Thymus (tissue), 11 donors: ENCODE measurements around the gene FLRT3. TPM values are rescaled to one million over a fixed set of nuclear protein-coding genes. Genes with fewer than 3 reads are reported as not detected.

Source experiments
- DNase-seq, 9 donors: peaks; one replicate each; pipeline ENCODE4 v3.0.0-alpha.2; 2013; ENCODE audit warnings: low spot score in 9 of 9, low read depth in 6 of 9, missing footprints in 1 of 9
- H3K27ac ChIP-seq, 2 donors: one replicate each; pipeline ENCODE4 v1.5.1; 2013; ENCODE audit warnings: control low read depth in 1 of 2, low read depth in 1 of 2, low read length in 1 of 2, mild to moderate bottlenecking in 1 of 2, moderate library complexity in 1 of 2
- H3K27me3 ChIP-seq, 2 donors: one replicate each; pipeline ENCODE4 v1.5.1; 2013; ENCODE audit warnings: low read length in 1 of 2; ENCODE audit not compliant: control insufficient read depth in 2 of 2, insufficient read depth in 1 of 2
- H3K36me3 ChIP-seq, 2 donors: one replicate each; pipeline ENCODE4 v1.5.1; 2013; ENCODE audit warnings: low read length in 1 of 2, mild to moderate bottlenecking in 1 of 2, moderate library complexity in 1 of 2; ENCODE audit not compliant: control insufficient read depth in 2 of 2, insufficient read depth in 2 of 2
- H3K4me1 ChIP-seq, 2 donors: one replicate each; pipeline ENCODE4 v1.5.1; 2013; ENCODE audit warnings: low read length in 2 of 2; ENCODE audit not compliant: control insufficient read depth in 2 of 2, insufficient read depth in 2 of 2
- H3K4me3 ChIP-seq, 2 donors: one replicate each; pipeline ENCODE4 v1.5.1; 2013; ENCODE audit warnings: low read length in 2 of 2, control low read depth in 1 of 2, mild to moderate bottlenecking in 1 of 2
- H3K9me3 ChIP-seq, 2 donors: one replicate each; pipeline ENCODE4 v1.5.1; 2013; ENCODE audit warnings: low read length in 1 of 2, mild to moderate bottlenecking in 1 of 2; ENCODE audit not compliant: control insufficient read depth in 2 of 2, insufficient read depth in 1 of 2
- WGBS: extraction: QIAGEN DNeasy Blood & Tissue Kit; methylation state at CpG from one replicate; pipeline ENCODE4 v1.1.7; 2013; 5-methylcytosine and 5-hydroxymethylcytosine counted together
- polyA plus RNA-seq: library from polyadenylated mRNA; stranded (reverse); fragments of 200-250 nt; gene quantifications from one replicate; pipeline ENCODE4 v1.2.3, GENCODE V29; 2013
- total RNA-seq: library from RNA; stranded (reverse); fragments of 120-200 nt; gene quantifications from one replicate; pipeline ENCODE4 v1.2.4, GENCODE V29; 2013
- donor health status: healthy.

FLRT3 gene
- total and polyA plus RNA-seq, 2 donors, result 7.5 to 9.9 TPM

DNA sequence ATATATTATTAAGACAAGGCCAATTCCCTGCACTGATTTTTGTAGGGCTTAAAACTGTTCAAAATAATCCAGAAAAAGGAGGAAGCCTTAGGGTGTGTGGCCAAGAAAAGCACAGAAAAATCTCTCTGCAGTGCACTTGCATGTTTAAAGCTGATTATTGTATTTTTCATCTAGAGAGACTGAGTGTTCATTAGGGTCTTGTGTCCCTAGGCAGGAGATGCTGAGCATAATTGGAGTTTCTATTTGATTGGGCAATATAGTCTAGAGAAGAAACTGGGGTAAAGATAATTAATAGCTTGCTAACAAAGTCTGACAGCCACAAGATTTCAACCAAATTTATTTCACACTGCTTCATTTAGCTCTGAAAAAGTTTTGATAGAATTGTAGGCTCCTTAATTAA lies 2.4 kb downstream of the FLRT3 start:
- Histone ChIP-seq H3K36me3 (no peaks in the 10 kb centered on the region), H3K27me3 (no peaks in the 10 kb centered on the region), H3K27ac (no peak overlapping the region), H3K4me1 (no peaks in the 10 kb centered on the region), H3K9me3 (no peaks in the 10 kb centered on the region), H3K4me3 (peak overlapping the region in 1 of 2 donors; percentile 10)
- no peak for DNase-seq

DNA sequence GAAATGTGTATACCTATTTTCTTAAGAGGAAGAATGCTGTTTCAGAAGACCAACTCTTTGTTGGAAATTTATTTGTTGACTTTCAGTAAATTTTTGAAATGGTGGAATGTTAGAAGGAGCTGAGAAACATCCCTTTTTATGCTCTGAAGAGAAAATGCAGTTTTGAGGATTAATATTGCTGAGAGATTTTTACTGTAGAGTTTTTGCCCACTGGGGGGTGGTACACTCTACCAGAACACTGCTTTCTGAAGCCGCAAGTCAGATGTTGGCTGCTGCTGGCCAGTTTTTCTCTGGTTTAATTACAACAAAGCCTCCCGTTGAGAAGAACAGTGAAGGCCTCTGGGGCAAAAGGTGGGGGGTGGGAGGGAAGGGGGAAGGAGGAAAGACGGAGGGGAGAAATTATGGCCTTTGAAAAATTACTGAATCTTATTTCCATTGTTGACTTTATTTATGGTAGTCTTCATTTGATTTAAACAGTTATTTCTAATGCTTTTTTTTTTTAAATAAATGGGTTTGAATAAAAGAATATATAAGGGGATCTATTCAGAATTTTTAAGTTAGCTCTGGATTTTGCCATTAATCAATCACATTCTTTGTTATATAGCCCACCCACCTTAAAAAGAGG lies 3.0 kb downstream of the FLRT3 start:
- no peaks in the 10 kb centered on the region for H3K27me3 ChIP-seq
- H3K4me3 ChIP-seq, result no peak overlapping the region
- no peaks in the 10 kb centered on the region for H3K9me3 ChIP-seq
- H3K27ac ChIP-seq, result no peak overlapping the region
- H3K4me1 ChIP-seq, result no peaks in the 10 kb centered on the region
- 22% methylated on average over 3 of the region's 3 CpGs for WGBS
- DNase-seq, result peak in 2 of 9 donors; percentile 11 to 33
- H3K36me3 ChIP-seq, result no peaks in the 10 kb centered on the region

DNA sequence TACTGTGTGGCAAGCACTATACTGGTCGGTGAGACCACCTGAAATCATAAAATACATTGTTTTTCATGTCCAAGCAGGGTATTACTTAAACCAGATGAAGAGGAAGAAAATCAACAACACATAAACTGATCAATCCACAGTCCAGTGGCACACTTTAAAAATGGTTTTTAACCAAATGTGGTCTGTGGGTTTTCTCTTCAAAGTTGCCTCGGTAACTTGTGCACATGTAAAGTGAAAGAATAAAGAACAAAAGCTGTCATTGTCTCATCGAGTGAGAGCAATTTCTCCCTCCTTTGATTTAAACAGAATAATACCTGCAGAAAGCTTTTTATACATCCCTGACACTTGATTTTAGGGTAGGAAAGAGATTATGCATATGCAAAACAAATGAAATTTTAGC lies 3.7 kb downstream of the FLRT3 start:
- H3K9me3 ChIP-seq, result no peaks in the 10 kb centered on the region
- H3K36me3 ChIP-seq, result no peaks in the 10 kb centered on the region
- peak in 1 of 9 donors; percentile 20 for DNase-seq
- 48% methylated on average over 3 of the region's 3 CpGs for WGBS
- H3K4me1 ChIP-seq, result no peaks in the 10 kb centered on the region
- H3K27me3 ChIP-seq, result no peaks in the 10 kb centered on the region
- no peak overlapping the region for H3K27ac ChIP-seq
- no peak overlapping the region for H3K4me3 ChIP-seq

DNA sequence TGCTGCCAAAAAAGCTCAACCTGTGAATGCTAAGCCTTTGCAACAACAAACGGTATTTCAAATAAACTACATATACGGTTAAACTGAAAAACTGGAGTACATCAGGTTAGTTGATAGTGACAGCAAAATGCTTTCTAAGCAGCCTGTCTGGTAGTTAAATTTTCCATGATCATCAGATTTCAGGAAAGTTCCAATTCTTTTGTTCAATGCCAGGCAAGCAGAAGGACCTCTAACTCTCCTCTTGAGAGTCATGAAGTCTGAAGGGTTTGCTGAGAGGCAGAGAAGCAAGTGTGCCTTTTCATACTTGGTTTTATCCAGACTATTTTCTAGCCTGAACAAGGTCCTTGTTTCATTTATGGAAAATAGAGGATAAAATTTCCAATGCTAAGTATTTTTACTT lies 4.5 kb downstream of the FLRT3 start:
- DNase-seq, result no peak
- H3K27me3 ChIP-seq, result no peaks in the 10 kb centered on the region
- 98% methylated on average over 2 of the region's 2 CpGs for WGBS
- no peak overlapping the region for H3K4me3 ChIP-seq
- H3K4me1 ChIP-seq, result no peaks in the 10 kb centered on the region
- no peaks in the 10 kb centered on the region for H3K36me3 ChIP-seq
- no peak overlapping the region for H3K27ac ChIP-seq
- H3K9me3 ChIP-seq, result no peaks in the 10 kb centered on the region

DNA sequence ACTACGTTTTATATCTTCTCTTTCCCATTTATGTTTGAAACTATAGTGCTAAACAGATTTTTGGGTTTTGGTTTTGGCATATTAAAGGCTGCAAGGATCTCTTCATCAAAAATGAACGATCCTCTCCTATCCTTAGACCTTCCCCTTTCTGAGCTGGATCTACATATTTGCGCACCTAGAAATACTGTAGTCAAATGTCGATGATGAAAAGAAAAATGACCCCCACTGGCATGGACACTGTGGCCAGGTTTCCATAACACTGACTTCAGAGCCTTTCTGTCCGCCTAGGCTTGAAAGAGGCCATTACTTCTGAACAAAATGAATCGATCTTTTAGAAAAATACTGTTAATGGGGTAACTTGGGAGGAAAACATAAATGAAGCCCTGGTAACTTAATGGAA lies 5.8 kb downstream of the FLRT3 start:
- 91% methylated on average over 6 of the region's 6 CpGs for WGBS
- H3K4me3 ChIP-seq, result no peak overlapping the region

DNA sequence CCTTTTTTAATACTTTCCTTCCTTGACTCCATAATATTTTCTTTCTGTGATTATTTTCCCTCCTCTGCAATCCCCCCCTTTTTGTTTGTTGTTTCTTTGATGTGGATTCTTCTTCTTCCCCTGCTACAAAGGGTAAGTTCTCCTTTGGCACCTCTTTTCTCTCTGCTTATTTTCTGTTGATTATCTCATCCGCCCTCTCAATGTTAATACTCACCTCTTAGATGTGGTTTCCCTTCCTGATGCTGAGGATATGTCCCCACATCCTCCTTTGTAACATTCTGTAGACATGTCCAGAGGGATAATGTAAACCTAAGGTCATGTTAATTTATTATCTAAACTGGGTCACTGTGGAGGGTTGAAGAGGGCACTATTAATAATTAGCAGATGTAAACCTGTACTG lies 17.7 kb downstream of the FLRT3 start:
- Histone ChIP-seq H3K27ac (no peak overlapping the region), H3K9me3 (no peaks in the 10 kb centered on the region), H3K27me3 (no peaks in the 10 kb centered on the region), H3K36me3 (no peaks in the 10 kb centered on the region), H3K4me3 (no peak overlapping the region), H3K4me1 (no peaks in the 10 kb centered on the region)
- DNase-seq, result no peak
- WGBS, result 83% methylated on average over 1 of the region's 1 CpG

More for the DNA sequence above, 5.8 kb downstream of the FLRT3 start:
- Histone ChIP-seq H3K9me3 (no peaks in the 10 kb centered on the region), H3K27me3 (no peaks in the 10 kb centered on the region), H3K4me1 (no peaks in the 10 kb centered on the region), H3K27ac (no peak overlapping the region), H3K36me3 (no peaks in the 10 kb centered on the region)
- no peak for DNase-seq

DNA sequence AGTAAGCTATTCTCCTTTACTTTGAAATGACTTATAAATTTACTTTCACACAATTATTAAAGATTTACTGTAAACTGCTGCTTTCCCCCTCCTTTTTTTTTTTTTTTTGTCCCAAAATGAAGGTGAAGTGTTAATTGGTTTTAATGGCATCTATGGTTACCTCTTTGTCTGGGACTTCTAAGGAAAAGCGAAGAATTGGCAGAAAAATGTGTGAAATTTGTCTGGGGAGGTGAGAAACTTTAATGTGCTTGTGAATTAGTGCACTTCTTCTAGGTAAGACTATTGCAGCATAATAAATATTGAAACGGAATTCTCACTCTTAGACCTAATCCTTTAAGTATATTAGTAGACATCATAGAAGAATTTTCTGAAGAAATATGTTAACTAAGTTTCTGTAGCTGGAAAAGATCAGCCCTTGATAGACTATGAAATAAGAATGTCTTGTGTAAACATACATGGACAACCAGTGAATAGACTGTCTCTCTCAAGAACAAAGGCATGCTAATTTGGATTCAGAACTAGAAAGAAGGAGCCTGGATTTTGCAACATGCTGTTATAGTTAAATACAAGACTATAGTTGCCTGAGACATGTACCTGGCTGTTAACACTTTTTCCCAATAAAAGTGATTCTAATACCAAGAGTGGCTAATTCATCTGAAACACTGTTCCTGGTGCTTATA lies 23.9 kb downstream of the FLRT3 start:
- no peak for DNase-seq

DNA sequence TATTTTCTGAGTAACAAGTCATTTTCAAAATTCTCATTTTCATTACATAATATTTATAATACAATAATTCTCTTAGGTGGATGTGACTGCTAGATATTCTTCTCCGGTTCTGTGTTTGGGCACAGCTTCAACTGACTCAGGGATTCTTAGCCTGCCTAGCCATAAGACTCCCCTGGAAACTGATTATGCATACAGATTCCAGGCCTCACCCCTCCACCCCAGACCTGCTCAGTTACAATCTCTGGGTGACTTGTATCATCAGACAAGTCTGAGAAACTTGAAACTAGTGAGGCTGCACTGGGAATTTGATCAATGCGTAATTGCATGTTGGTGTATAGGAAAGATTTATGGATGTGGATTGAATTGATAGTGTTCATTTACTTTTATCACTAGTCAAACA lies 25.4 kb downstream of the FLRT3 start:
- no peaks in the 10 kb centered on the region for H3K27me3 ChIP-seq
- H3K27ac ChIP-seq, result no peak overlapping the region
- H3K9me3 ChIP-seq, result no peaks in the 10 kb centered on the region
- H3K4me3 ChIP-seq, result no peak overlapping the region
- H3K4me1 ChIP-seq, result no peaks in the 10 kb centered on the region
- WGBS, result 98% methylated on average over 2 of the region's 2 CpGs
- H3K36me3 ChIP-seq, result no peaks in the 10 kb centered on the region
- DNase-seq, result no peak

More for the DNA sequence above, 23.9 kb downstream of the FLRT3 start:
- Histone ChIP-seq H3K27me3 (no peaks in the 10 kb centered on the region), H3K4me3 (no peak overlapping the region), H3K4me1 (no peaks in the 10 kb centered on the region), H3K27ac (no peak overlapping the region), H3K36me3 (no peaks in the 10 kb centered on the region), H3K9me3 (no peaks in the 10 kb centered on the region)
- WGBS, result 82% methylated on average over 2 of the region's 2 CpGs

DNA sequence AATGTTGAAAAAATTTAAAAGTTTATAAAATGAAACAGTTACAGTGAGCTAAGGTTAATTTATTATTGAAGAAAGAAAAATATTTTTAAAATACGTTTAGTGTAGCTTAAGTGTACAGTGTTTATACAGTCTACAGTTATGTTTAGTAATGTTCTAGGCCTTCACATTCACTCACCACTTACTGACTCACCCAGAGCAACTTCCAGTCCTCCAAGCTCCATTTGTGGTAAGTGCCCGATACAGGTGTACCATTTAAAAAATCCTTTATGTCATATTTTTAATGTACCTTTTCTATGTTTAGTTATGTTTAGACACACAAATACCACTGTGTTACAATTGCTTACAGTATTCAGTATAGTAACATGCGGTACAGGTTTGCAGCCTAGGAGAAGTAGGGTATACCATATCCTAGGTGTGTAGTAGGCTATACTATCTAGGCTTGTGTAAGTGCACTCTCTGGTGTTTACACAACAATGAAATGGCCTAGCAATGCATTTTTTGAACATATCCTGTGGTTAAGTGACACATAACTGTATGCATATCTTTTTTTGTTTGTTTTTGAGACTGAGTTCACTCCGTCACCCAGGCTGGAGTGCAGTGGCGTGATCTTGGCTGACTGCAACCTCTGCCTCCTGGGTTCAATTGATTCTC lies 26.3 kb downstream of the FLRT3 start:
- no peak for DNase-seq
- Histone ChIP-seq H3K36me3 (no peaks in the 10 kb centered on the region), H3K4me1 (no peaks in the 10 kb centered on the region), H3K9me3 (no peaks in the 10 kb centered on the region), H3K27ac (no peak overlapping the region), H3K4me3 (no peak overlapping the region), H3K27me3 (no peaks in the 10 kb centered on the region)
- WGBS, result 98% methylated on average over 5 of the region's 5 CpGs
